Motor neuron (in vitro differentiated cells): ENCODE results near the gene BDKRB2. TPM values are rescaled to one million over a fixed set of nuclear protein-coding genes. Genes with fewer than 3 reads are reported as not detected.

Source experiments
- ATAC-seq, 8 experiments: fragments of 200-7000 bp; cut with Tn5 transposase; replicated peaks in 6 of 8; 2 replicates each; pipeline ENCODE4 v1.8.0; 2021; ENCODE audit warnings: mild to moderate bottlenecking in 8 of 8, moderate library complexity in 8 of 8
- H3K27ac ChIP-seq, 2 donors: fragments of 250-450 bp; sonication (Bioruptor Pico); 2 replicates each; pipeline ENCODE4 v1.9.0; 2021; ENCODE audit warnings: antibody characterized with exemption in 2 of 2, mild to moderate bottlenecking in 2 of 2, moderate library complexity in 1 of 2
- H3K4me1 ChIP-seq, 2 donors: fragments of 250-450 bp; sonication (Bioruptor Pico); replicated peaks in 1 of 2; 2 replicates each; pipeline ENCODE4 v1.6.1; 2021; ENCODE audit warnings: antibody characterized with exemption in 2 of 2, mild to moderate bottlenecking in 2 of 2, moderate library complexity in 1 of 2
- H3K4me3 ChIP-seq, 5 donors: fragments of 250-450 bp; sonication (Bioruptor Pico); 2 replicates each; pipeline ENCODE4 v1.9.0; 2021; ENCODE audit warnings: antibody characterized with exemption in 5 of 5, mild to moderate bottlenecking in 5 of 5, moderate library complexity in 4 of 5
- WGBS, 10 experiments: fragments of 450-650 bp; shearing (Covaris generic); methylation state at CpG; one replicate each; pipeline ENCODE4 v1.0.0; 2022; 5-methylcytosine and 5-hydroxymethylcytosine counted together
- in situ Hi-C, 9 experiments: fragments of 400-800 bp; cut with MboI; loops; one replicate each; pipeline ENCODE4 v1.15.0; 2021; ENCODE audit warnings: low sequenced_read_pairs in 9 of 9, low pct_unique_long_range_greater_than_20kb in 2 of 9; ENCODE audit not compliant: unreplicated experiment in 9 of 9
- total RNA-seq, 8 experiments: library from RNA; unstranded; fragments of 300-600 nt; gene quantifications; 2 replicates each; pipeline versions ENCODE4 v1.2.3 to v1.2.4, GENCODE V29; 2022

The BDKRB2 gene
- total RNA-seq, 8 experiments from 2014 or later: 0.11 to 321 (median 0.90) TPM

- peak in 3 of 8 experiments; percentile 40 to 83 (median 79) for ATAC-seq
- 39 to 100% (median 87%) methylated on average over 1 to 14 of the region's 17 CpGs; no CpG with 5 or more reads in 2 of the 10 experiments for WGBS, 10 experiments
- in situ Hi-C loops: no loop called here
- H3K4me1 ChIP-seq: peaks cover 0 to 6% of the 10 kb centered on the region in 2 donors
- H3K27ac ChIP-seq: no peak overlapping the region
- H3K4me3 ChIP-seq: no peak overlapping the region
These were observed 23.2 kb upstream of the BDKRB2 start for GRCh38 chr14:96181186-96182056.

- WGBS, 10 experiments: 34 to 100% (median 83%) methylated on average over 1 to 4 of the region's 4 CpGs; no CpG with 5 or more reads in 3 of the 10 experiments
- Histone ChIP-seq H3K27ac (no peak overlapping the region), H3K4me3 (no peak overlapping the region), H3K4me1 (peaks cover 7 to 10% of the 10 kb centered on the region in 2 donors)
- in situ Hi-C loops: no loop called here
- ATAC-seq: no peak
These were observed 22.1 kb upstream of the BDKRB2 start for GRCh38 chr14:96182546-96182945.

GRCh38 chr14:96184737-96185136 lies 19.9 kb upstream of the BDKRB2 start:
- in situ Hi-C loops: no loop called here
- no peak overlapping the region for H3K4me3 ChIP-seq
- ATAC-seq: no peak
- no peak overlapping the region for H3K27ac ChIP-seq
- 20 to 93% (median 77%) methylated on average over 1 to 9 of the region's 9 CpGs; no CpG with 5 or more reads in 2 of the 10 experiments for WGBS, 10 experiments
- H3K4me1 ChIP-seq: peaks cover 10 to 11% of the 10 kb centered on the region in 2 donors

GRCh38 chr14:96187216-96188031 lies 17.2 kb upstream of the BDKRB2 start:
- in situ Hi-C loops: no loop called here
- ATAC-seq: peak in 3 of 8 experiments; percentile 19 to 60 (median 47)
- 40 to 100% (median 82%) methylated on average over 1 to 5 of the region's 9 CpGs; no CpG with 5 or more reads in 2 of the 10 experiments for WGBS, 10 experiments
- Histone ChIP-seq H3K27ac (no peak overlapping the region), H3K4me1 (peaks cover 11 to 15% of the 10 kb centered on the region in 2 donors), H3K4me3 (no peak overlapping the region)

- WGBS, 10 experiments: 20 to 90% (median 75%) methylated on average over 2 to 6 of the region's 11 CpGs; no CpG with 5 or more reads in 7 of the 10 experiments
- peaks cover 13 to 19% of the 10 kb centered on the region in 2 donors for H3K4me1 ChIP-seq
- in situ Hi-C loops: no loop called here
- ATAC-seq: peak in 1 of 8 experiments; percentile 65
- no peak overlapping the region for H3K27ac ChIP-seq
- H3K4me3 ChIP-seq: no peak overlapping the region
These were observed 15.3 kb upstream of the BDKRB2 start for GRCh38 chr14:96189281-96189711.

- H3K27ac ChIP-seq: no peak overlapping the region
- in situ Hi-C loops: no loop called here
- no peak overlapping the region for H3K4me3 ChIP-seq
- WGBS, 10 experiments: 0 to 90% (median 55%) methylated on average over 1 to 2 of the region's 2 CpGs; no CpG with 5 or more reads in 2 of the 10 experiments
- ATAC-seq: no peak
- H3K4me1 ChIP-seq: peaks cover 13 to 19% of the 10 kb centered on the region in 2 donors
These were observed 13.3 kb upstream of the BDKRB2 start for GRCh38 chr14:96191353-96191752.

- in situ Hi-C loops: no loop called here
These were observed 12.7 kb upstream of the BDKRB2 start for GRCh38 chr14:96191841-96192462.

GRCh38 chr14:96192975-96193805 lies 11.4 kb upstream of the BDKRB2 start:
- WGBS, 10 experiments: 20 to 100% (median 47%) methylated on average over 1 to 13 of the region's 22 CpGs; no CpG with 5 or more reads in 3 of the 10 experiments

More at GRCh38 chr14:96191841-96192462, 12.7 kb upstream of the BDKRB2 start:
- peak in 4 of 8 experiments; percentile 50 to 58 (median 56) for ATAC-seq
- H3K27ac ChIP-seq: no peak overlapping the region
- 47 to 100% (median 80%) methylated on average over 1 to 3 of the region's 3 CpGs; no CpG with 5 or more reads in 5 of the 10 experiments for WGBS, 10 experiments
- H3K4me1 ChIP-seq: peaks cover 13 to 18% of the 10 kb centered on the region in 2 donors
- no peak overlapping the region for H3K4me3 ChIP-seq

GRCh38 chr14:96194262-96194656 lies 10.4 kb upstream of the BDKRB2 start:
- H3K4me3 ChIP-seq: no peak overlapping the region
- WGBS, 10 experiments: no CpG with 5 or more reads among the region's 10 CpGs
- in situ Hi-C loops: no loop called here
- no peak for ATAC-seq
- peaks cover 7 to 10% of the 10 kb centered on the region in 2 donors for H3K4me1 ChIP-seq
- H3K27ac ChIP-seq: no peak overlapping the region

More at GRCh38 chr14:96192975-96193805, 11.4 kb upstream of the BDKRB2 start:
- peak in 3 of 8 experiments; percentile 10 to 57 (median 13) for ATAC-seq
- H3K27ac ChIP-seq: no peak overlapping the region
- H3K4me3 ChIP-seq: no peak overlapping the region
- in situ Hi-C loops: no loop called here
- peaks cover 7 to 10% of the 10 kb centered on the region in 2 donors for H3K4me1 ChIP-seq

GRCh38 chr14:96194657-96195431 lies 9.8 kb upstream of the BDKRB2 start:
- H3K27ac ChIP-seq: no peak overlapping the region
- peak in 1 of 8 experiments; percentile 68 for ATAC-seq
- peaks cover 7 to 10% of the 10 kb centered on the region in 2 donors for H3K4me1 ChIP-seq
- in situ Hi-C loops: no loop called here
- 53 to 100% (median 84%) methylated on average over 1 to 8 of the region's 11 CpGs; no CpG with 5 or more reads in 2 of the 10 experiments for WGBS, 10 experiments
- H3K4me3 ChIP-seq: no peak overlapping the region

- Histone ChIP-seq H3K4me1 (peaks cover 7 to 10% of the 10 kb centered on the region in 2 donors), H3K4me3 (no peak overlapping the region), H3K27ac (no peak overlapping the region)
- in situ Hi-C loops: no loop called here
- no peak for ATAC-seq
- WGBS, 10 experiments: 17 to 95% (median 77%) methylated on average over 1 to 4 of the region's 8 CpGs; no CpG with 5 or more reads in 2 of the 10 experiments
These were observed 9.1 kb upstream of the BDKRB2 start for GRCh38 chr14:96195441-96196081.
